Choroid plexus epithelial cell (primary cell): Measurements from ENCODE around the gene COG3.

Experiments used
- DNase-seq: peaks from one replicate; pipeline ENCODE4 v3.0.0-alpha.2; 2010; ENCODE audit warnings: low read depth
- H3K4me3 ChIP-seq: 2 replicates; pipeline ENCODE4 v1.5.1; 2011; ENCODE audit warnings: low read depth, mild to moderate bottlenecking, control low read depth, low read length, moderate library complexity
- CTCF ChIP-seq: conservative IDR thresholded peaks from 2 replicates; pipeline ENCODE4 v1.5.1; 2011; ENCODE audit warnings: low read depth, mild to moderate bottlenecking, control low read depth, inconsistent platforms, low read length, moderate library complexity

Gene COG3

GRCh38 chr13:45506811-45507210 is 42.1 kb downstream of the COG3 start:
- no peak for DNase-seq
- TF ChIP-seq CTCF: no peak
- H3K4me3 ChIP-seq: no peak overlapping the region

- no peak for TF ChIP-seq CTCF
- DNase-seq: no peak
- no peak overlapping the region for H3K4me3 ChIP-seq
Measured at GRCh38 chr13:45508776-45509175, 44.0 kb downstream of the COG3 start.

- no peak for TF ChIP-seq CTCF
- no peak overlapping the region for H3K4me3 ChIP-seq
- no peak for DNase-seq
Measured at GRCh38 chr13:45510672-45511071, 45.9 kb downstream of the COG3 start.

GRCh38 chr13:45511310-45512097 is 46.8 kb downstream of the COG3 start:
- TF ChIP-seq CTCF: peak; percentile 78
- peak; percentile 87 for DNase-seq
- H3K4me3 ChIP-seq: no peak overlapping the region

GRCh38 chr13:45512098-45512496 is 47.4 kb downstream of the COG3 start:
- no peak for DNase-seq
- no peak for TF ChIP-seq CTCF
- H3K4me3 ChIP-seq: no peak overlapping the region

- no peak for TF ChIP-seq CTCF
- H3K4me3 ChIP-seq: no peak overlapping the region
- no peak for DNase-seq
Measured at GRCh38 chr13:45516757-45517156, 52.0 kb downstream of the COG3 start.

- TF ChIP-seq CTCF: no peak
- H3K4me3 ChIP-seq: no peak overlapping the region
- DNase-seq: peak; percentile 61
Measured at GRCh38 chr13:45518525-45519245, 53.9 kb downstream of the COG3 start.
